HK-2 (cell line): ENCODE data around the gene KCNJ12.
"Not testable (repeated sequence)": the region's sequence is repeated elsewhere in the genome, so short reads cannot be mapped to it uniquely, and the experiment has no call there.

Source experiments
- DNase-seq: peaks from one replicate; pipeline ENCODE4 v3.0.0-alpha.2; 2018; ENCODE audit not compliant: unreplicated experiment

KCNJ12 gene

GRCh38 chr17:21387616-21388015, 11.5 kb downstream of the KCNJ12 start:
- DNase-seq = no peak

DNA sequence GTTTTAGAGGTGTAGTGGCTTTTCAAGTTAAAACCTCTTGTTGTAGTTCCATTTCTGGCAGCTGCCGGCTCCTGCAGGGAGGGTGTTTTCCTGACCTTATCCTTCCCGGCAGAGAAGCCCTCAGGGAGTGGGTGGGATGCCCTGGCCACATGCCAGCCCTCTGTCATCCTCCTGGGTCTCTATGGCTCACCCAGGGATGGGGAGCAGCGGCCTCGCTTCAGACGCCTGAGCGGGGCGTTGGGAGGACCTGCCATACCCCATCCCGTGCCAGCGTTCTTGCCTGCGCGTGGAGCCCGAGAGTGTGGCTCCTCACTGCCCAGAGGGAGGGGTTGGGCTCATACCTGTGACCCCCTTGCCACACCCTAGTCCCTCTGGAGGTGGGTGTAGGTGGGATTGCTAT, 11.9 kb downstream of the KCNJ12 start:
- DNase-seq = no peak

DNA sequence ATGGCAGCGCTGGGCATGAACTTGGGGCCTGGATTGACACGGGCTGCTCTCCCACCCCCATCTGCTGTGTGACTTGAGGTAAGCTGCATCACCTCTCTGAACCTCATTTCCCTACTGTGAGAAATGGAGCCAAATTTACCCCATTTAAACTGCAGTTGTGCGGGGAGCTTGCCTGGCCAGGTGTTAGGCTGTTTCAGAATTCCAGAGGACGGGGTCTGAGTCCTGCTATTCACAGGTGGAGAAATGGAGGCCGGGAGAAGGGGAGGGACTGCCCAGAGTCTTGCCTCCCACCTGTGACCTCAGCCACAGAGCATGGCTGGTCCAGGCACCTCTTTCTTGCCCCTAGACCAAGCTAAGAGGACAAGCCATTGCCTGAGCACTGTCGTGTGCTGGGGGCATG, 12.8 kb downstream of the KCNJ12 start:
- no peak for DNase-seq

- DNase-seq = no peak
Observed at GRCh38 chr17:21389394-21389793, 13.2 kb downstream of the KCNJ12 start.

DNA sequence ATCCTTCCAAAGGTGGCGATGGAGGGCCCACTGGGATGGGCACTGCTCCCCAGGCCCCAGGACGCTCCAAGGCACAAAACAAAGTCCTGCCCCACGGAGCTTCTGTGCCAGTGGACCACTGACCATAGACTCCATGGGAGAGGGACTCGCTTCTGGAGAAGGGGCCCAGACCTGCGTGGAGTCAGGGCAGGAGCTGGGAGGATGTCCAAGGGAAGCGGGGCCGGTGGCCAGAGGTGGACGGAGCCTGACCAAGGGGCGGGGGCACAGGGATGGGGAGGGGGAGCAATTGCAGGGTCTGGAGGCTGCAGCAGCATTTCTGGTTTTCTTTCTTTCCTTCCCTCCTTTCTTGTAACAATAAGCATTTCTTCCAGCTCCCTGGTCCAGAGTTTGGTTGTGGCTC, 14.1 kb downstream of the KCNJ12 start:
- DNase-seq = no peak

- DNase-seq = no peak
Observed at GRCh38 chr17:21392266-21392665, 16.1 kb downstream of the KCNJ12 start.

- DNase-seq = no peak
Observed at GRCh38 chr17:21394265-21394664, 18.1 kb downstream of the KCNJ12 start.

GRCh38 chr17:21395764-21396163, 19.6 kb downstream of the KCNJ12 start:
- DNase-seq = no peak

GRCh38 chr17:21396237-21396636, 20.1 kb downstream of the KCNJ12 start:
- no peak for DNase-seq

- DNase-seq = no peak
Observed at GRCh38 chr17:21397341-21398190, 21.4 kb downstream of the KCNJ12 start.

DNA sequence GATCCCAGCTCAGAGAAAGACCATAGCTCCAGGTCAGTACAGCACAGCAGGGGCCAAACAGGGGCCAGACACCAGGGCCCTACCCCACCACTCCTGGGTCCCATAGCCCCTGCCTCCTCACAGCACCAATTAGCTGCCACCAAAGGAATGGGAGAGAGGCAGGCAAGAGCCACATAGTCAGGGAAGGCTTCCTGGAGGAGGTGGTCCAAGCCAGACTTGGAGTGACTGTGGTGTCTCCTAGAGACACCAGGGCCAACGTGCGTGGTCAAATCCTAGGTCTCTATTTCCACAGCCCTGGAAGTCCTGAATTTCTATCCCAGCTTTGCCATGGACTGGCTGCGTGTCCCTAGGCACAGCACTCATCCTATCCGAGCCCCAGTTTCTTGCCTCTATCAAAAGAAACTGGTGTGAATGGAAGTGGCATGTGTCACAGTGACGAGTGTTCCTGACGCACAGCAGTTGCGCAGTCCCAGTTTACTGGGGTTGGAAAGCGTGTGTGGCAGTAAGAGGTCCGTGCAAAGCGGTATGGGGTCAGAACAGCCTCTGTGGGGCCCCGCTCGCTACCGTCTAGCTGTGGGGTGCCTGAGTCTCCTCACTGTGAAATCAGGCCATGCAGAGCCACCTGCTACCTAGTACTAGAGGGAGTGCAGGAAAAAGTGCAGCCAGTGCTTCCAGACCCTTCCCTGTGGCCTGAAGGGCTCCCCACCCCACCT, 23.5 kb downstream of the KCNJ12 start:
- DNase-seq = no peak

GRCh38 chr17:21400187-21400569, 24.0 kb downstream of the KCNJ12 start:
- DNase-seq = not testable (repeated sequence)

GRCh38 chr17:21400816-21401593, 24.8 kb downstream of the KCNJ12 start:
- DNase-seq = no peak

DNA sequence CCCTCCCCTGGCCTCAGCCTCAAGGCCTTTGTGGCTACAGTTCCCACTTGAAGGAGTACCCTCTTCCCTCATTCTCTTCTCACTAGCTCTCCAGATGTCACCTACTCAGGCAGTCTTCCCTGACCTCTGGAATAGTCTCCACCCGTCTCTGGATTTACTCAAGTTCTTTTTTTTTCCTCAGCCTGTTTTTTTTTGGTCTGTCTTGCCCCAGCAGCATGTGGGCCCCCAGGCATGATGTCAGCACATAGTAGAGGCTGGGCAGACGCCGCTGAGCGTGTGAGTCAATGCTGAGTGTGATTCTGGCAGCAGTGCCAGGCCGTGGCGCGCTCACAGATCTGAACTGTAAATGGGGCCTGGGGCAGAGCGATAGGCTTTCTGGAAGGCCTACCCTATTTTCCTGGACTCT, 26.0 kb downstream of the KCNJ12 start:
- DNase-seq = peak; percentile 87

DNA sequence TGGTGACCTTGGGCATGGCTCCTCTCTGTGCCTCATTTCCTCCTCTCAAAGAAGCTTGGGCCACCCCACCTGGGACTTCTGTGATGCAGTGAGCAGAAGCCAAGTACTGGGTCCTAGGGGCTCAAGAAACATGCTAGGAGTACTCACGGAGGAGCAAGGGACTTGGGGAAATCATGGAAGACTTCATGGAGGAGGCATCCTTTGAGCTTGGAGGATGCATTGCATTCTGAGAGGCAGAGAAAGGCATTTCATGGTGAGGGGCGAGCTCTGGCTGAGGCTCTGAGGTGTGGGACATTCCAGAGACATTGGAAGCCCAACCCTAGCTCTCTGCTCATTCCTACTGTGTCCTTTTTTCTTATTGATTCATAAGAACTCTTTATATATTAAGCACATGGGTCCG, 26.8 kb downstream of the KCNJ12 start:
- not testable (repeated sequence) for DNase-seq

- not testable (repeated sequence) for DNase-seq
Observed at GRCh38 chr17:21404106-21404505, 27.9 kb downstream of the KCNJ12 start.

DNA sequence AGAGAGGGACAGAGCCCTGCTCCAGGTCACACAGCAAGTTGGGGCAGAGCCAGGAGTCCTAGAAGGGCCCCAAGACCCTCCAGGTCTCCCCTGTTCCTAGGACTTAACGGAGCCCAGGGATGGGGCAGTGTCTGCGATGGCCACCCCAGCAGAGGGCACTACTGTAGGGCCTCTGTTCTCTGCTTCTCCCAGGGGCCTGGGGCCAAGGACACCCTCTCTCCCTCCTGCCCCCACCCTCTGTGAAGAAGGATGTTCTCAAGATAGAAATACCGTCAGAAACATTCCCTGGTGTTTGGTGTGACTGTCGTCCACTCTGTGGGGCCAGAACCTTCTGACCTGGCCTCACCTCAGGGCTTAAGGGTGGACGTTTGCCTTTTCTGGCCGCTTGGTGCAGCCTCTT, 28.4 kb downstream of the KCNJ12 start:
- DNase-seq = not testable (repeated sequence)

DNA sequence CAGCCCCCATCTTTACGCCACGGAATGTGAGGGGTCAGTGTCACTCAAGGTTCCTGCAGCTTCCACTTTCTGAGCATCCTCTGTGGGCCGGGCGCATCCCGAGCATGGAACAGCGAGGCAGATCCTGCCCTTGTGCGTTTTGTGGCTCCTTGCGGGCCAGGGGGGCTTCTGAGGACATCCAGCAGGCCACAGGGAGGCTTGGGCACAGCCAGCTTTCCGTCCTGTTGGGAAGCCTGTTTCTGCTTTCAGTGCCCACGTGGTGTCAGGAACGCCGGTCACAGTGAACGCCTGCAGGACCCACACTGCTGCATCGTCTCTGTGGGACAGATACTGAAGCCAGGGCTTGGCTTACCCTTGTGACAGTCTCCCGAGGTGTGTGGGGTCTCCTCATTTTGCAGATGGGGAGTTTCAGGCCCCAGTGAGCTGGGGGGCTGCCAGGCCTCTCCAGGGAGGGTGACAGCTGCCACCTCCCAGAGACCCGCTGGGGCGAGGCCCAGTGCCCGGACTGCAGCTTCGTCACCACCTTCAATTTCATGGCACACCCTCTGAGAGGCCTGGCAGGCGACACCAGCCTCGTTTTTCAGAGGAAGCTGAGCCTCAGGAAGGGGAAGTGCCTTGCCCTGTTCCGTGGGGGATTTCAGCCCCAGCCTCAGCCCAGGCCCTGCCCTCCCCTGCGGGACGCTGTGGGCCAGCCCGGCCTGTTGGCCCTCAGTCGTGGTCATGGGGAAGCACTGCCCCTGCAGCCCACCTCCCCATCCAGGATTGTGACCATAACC, 29.0 kb downstream of the KCNJ12 start:
- DNase-seq = not testable (repeated sequence)

DNA sequence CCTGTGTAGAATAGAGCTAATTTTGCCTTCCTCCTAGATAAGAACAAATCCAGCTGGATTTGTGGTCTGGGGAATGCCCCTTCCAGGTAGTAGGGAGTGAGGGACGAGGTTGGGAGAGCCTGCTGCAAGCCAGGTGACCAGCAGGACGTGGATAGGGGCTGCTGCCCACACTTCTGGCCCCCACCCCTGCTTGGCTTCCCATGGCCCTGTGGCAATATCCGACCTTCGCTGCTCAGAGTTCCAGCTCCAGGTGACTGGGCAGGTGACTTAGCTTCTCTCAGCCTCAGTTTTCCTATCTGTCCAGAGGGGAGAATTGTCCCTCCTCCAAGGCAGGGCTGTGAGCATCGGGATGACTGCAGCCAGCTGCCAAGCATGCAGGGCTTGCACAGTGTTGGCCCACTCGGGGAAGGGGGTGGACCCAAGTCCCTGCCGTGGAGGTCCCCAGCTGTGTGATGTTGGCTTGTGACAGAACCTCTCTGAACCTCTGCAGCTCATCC, 29.8 kb downstream of the KCNJ12 start:
- DNase-seq = not testable (repeated sequence)

DNA sequence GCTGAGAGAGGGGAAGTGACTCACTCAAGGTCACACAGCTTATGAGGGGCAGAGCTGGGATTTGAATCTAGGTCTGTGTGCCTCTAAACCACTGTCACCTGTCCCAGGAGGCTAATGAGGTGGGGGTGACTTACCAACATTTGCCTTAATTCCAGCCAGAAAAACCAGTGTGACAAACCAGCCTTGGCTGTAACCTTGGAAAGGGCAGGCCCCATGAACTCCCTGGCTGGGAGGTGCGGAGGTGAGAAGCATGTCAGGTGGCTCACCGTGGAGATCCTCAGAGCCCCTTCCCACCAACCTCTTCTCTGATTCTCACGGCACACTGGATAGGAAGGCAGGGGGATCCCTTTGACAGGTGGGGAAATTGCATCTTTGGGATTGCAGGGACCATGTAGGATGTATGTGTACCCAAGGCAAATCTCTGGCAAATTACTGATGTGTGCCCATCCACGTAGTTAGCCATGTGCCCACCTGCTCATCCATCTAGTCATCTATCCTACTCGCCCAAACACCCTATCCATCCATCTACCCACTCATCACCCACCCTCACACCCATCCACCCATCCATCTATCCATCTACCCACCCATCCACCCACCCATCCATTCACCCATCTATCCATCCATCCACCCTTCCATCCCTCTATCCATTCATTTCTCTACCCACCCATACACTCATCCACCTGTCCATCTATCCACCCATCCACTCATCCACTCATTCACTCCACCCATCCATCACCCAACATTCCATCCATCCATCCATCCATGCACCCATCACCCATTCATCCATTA, 30.7 kb downstream of the KCNJ12 start:
- not testable (repeated sequence) for DNase-seq

DNA sequence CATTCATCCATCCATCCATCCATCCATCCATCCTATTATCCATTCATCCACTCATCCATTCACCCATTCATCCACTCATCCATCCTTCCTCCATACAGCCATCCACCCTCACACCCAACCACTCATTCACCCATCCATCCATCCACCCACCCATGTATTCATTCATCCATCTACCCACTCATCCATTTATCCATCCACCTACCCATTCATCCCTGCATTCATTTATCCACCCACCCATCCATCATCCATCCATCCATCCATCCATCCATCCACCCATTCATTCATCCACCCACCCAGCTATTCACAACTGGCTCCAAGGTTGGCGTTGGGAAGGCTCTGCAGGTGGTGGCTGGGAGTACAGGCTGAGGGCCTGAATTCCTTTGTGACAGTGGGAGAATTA, 31.6 kb downstream of the KCNJ12 start:
- DNase-seq = not testable (repeated sequence)
